HG03575 (cell line): ENCODE measurements around the gene MAPK1.
"Not testable (repeated sequence)": the region's sequence is repeated elsewhere in the genome, so short reads cannot be mapped to it uniquely, and the experiment has no call there.

ENCODE experiments used
- ATAC-seq: cut with Tn5 transposase; IDR thresholded peaks from one replicate; pipeline ENCODE4 v1.9.1; 2021; ENCODE audit not compliant: unreplicated experiment, insufficient number of reproducible peaks, low FRiP score; ENCODE audit errors: extremely low read depth

The MAPK1 gene

GRCh38 chr22:21764038-21764804, 103.2 kb downstream of the MAPK1 start:
- no peak for ATAC-seq

GRCh38 chr22:21762712-21763581, 104.5 kb downstream of the MAPK1 start:
- ATAC-seq = no peak

GRCh38 chr22:21761994-21762680, 105.3 kb downstream of the MAPK1 start:
- no peak for ATAC-seq

- no peak for ATAC-seq
These were observed 106.4 kb downstream of the MAPK1 start for GRCh38 chr22:21761086-21761485.

- no peak for ATAC-seq
These were observed 106.8 kb downstream of the MAPK1 start for GRCh38 chr22:21760640-21761039.

GRCh38 chr22:21759646-21760376, 107.6 kb downstream of the MAPK1 start:
- ATAC-seq = no peak

- no peak for ATAC-seq
These were observed 108.4 kb downstream of the MAPK1 start for GRCh38 chr22:21759093-21759492.

GRCh38 chr22:21758091-21758864, 109.2 kb downstream of the MAPK1 start:
- no peak for ATAC-seq

- ATAC-seq = no peak
These were observed 111.6 kb downstream of the MAPK1 start for GRCh38 chr22:21755851-21756284.

GRCh38 chr22:21754523-21754922, 112.9 kb downstream of the MAPK1 start:
- ATAC-seq = no peak

GRCh38 chr22:21753374-21754111, 113.9 kb downstream of the MAPK1 start:
- no peak for ATAC-seq

GRCh38 chr22:21752276-21752675, 115.2 kb downstream of the MAPK1 start:
- ATAC-seq = no peak

- ATAC-seq = no peak
These were observed 121.5 kb downstream of the MAPK1 start for GRCh38 chr22:21745948-21746347.

- ATAC-seq = not testable (repeated sequence)
These were observed 122.5 kb downstream of the MAPK1 start for GRCh38 chr22:21744917-21745316.

GRCh38 chr22:21741790-21742189, 125.7 kb downstream of the MAPK1 start:
- ATAC-seq = no peak

- ATAC-seq = no peak
These were observed 126.4 kb downstream of the MAPK1 start for GRCh38 chr22:21741059-21741458.

GRCh38 chr22:21739828-21740377, 127.5 kb downstream of the MAPK1 start:
- ATAC-seq = no peak
